Testis (tissue), 3 donors: ENCODE results near the gene QSOX2. TPM values are rescaled to one million over a fixed set of nuclear protein-coding genes. Genes with fewer than 3 reads are reported as not detected.

Experiments used
- DNase-seq: peaks from one replicate; pipeline ENCODE4 v3.0.0-alpha.2; 2019
- H3K27ac ChIP-seq, 2 donors: fragments of 200-600 bp; sonication (generic); one replicate each; pipeline ENCODE4 v1.5.1; 2019
- H3K27me3 ChIP-seq: fragments of 200-600 bp; sonication (generic); one replicate; pipeline ENCODE4 v1.5.1; 2019
- H3K36me3 ChIP-seq: fragments of 200-600 bp; sonication (generic); one replicate; pipeline ENCODE4 v1.5.1; 2017; ENCODE audit warnings: low read depth; ENCODE audit errors: missing control alignments
- H3K4me1 ChIP-seq: fragments of 200-600 bp; sonication (generic); one replicate; pipeline ENCODE4 v1.5.1; 2019
- H3K4me3 ChIP-seq, 2 donors: fragments of 200-600 bp; sonication (generic); one replicate each; pipeline ENCODE4 v1.5.1; 2017 to 2019
- H3K9me3 ChIP-seq: fragments of 200-600 bp; sonication (generic); one replicate; pipeline ENCODE4 v1.5.1; 2017
- POLR2A ChIP-seq: fragments of 450-650 bp; IDR thresholded peaks from one replicate; pipeline ENCODE4 v1.6.1; 2017; ENCODE audit warnings: antibody characterized with exemption, mild to moderate bottlenecking, moderate library complexity
- WGBS, 2 donors: methylation state at CpG; one replicate each; pipeline ENCODE4 v1.1.5; 2018; 5-methylcytosine and 5-hydroxymethylcytosine counted together
- intact Hi-C: fragments of 100-400 bp; cut with DNase I; formaldehyde crosslinking; loops from one replicate; pipeline ENCODE4 v1.15.1; 2023; ENCODE audit warnings: low total_unique reads
- polyA plus RNA-seq: library from polyadenylated mRNA; stranded (reverse); fragments of 350-450 nt; fragmentation: Illumina TruSeq; extraction: RNeasy Lipid Tissue Mini Kit (QIAGEN cat#74804); gene quantifications from one replicate; pipeline ENCODE4 v1.2.3, GENCODE V29; 2014; ENCODE audit warnings: low read depth, low replicate concordance; ENCODE audit not compliant: insufficient read depth
- total RNA-seq, 2 donors: library from RNA; depleted of rRNA; stranded (reverse); fragments of >200 nt; gene quantifications; one replicate each; pipeline ENCODE4 v1.2.3, GENCODE V29; 2016
- TF ChIP-seq, protein P1 (sequence below), 3 experiments: fragments of 450-650 bp in 2 of 3; fragments of 200-600 bp in 1 of 3; sonication (generic) in 1 of 3; IDR thresholded peaks; one replicate each; pipeline ENCODE4 v1.5.1; 2016 to 2019; ENCODE audit warnings: antibody characterized with exemption in 3 of 3, mild to moderate bottlenecking in 2 of 3, moderate library complexity in 1 of 3

Gene QSOX2
- total and polyA plus RNA-seq, 3 donors from 2014 or later: 22.1 to 23.3 (median 22.6) TPM

DNA sequence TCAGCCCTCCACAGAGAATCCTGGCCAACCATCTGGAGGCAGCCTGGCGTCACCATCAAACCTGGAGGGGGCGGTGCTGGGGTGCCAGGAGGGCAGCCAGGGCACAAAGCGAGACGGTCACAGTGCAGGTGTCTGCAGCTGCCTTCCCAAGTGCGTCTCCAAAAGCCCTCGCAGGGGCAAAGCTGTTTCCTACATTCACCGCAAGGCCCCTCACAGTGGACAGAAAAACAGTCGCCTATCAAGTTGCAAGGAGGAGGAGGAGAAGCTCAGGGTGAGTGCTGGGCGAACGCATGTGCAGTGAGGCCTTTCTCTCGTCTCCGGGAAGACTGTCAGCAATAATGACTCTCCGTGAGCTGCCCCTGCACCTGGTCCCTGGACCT is 22.7 kb downstream of the QSOX2 start:
- no peak overlapping the region for H3K4me3 ChIP-seq
- H3K9me3 ChIP-seq: no peaks in the 10 kb centered on the region
- H3K27me3 ChIP-seq: no peaks in the 10 kb centered on the region
- no peak for DNase-seq
- WGBS, 2 donors: 87 to 94% methylated on average over 5 to 13 of the region's 13 CpGs
- no peak for TF ChIP-seq POLR2A
- TF ChIP-seq, protein P1, sequence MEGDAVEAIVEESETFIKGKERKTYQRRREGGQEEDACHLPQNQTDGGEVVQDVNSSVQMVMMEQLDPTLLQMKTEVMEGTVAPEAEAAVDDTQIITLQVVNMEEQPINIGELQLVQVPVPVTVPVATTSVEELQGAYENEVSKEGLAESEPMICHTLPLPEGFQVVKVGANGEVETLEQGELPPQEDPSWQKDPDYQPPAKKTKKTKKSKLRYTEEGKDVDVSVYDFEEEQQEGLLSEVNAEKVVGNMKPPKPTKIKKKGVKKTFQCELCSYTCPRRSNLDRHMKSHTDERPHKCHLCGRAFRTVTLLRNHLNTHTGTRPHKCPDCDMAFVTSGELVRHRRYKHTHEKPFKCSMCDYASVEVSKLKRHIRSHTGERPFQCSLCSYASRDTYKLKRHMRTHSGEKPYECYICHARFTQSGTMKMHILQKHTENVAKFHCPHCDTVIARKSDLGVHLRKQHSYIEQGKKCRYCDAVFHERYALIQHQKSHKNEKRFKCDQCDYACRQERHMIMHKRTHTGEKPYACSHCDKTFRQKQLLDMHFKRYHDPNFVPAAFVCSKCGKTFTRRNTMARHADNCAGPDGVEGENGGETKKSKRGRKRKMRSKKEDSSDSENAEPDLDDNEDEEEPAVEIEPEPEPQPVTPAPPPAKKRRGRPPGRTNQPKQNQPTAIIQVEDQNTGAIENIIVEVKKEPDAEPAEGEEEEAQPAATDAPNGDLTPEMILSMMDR (IDR thresholded peaks at IDR 0.05): no peak
- intact Hi-C loops: no loop called here
- no peaks in the 10 kb centered on the region for H3K36me3 ChIP-seq
- H3K4me1 ChIP-seq: no peaks in the 10 kb centered on the region
- H3K27ac ChIP-seq: no peak overlapping the region

DNA sequence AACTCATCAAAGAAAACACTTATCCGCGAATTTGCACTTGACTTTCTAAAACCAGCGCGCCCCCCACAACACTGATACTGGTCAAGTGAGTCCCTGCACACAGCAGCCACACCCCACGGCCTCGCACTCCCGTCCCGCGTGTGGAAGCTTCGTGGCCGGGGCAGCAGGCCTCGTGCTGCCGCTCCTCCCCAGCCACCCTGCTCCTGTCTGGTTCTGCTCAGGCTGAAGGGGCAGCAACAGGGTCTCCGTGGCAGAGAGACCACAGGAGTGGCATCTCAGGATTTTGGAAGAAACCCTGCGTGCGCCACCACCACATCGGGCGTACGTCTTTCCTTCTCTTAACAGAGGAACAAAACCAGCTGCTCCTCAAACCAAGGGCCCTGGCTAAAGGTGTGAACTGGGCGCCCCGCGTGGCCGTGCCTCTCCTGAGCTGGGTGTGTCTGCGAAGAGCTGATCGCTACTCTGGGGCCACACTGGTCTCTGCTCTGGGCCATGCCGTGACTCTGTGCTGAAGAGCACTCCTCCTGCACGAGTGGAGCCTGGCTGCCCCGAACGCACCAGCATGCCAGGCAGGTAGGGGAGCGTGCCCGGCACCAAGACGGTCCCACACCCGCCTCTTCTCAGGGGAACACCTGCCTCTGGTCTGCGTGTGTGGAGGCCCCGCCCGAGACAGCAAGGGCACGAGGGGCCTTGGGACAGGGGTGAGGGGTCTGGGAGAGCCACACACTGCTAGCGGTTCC is 23.3 kb downstream of the QSOX2 start:
- no peak for DNase-seq
- H3K4me3 ChIP-seq: no peak overlapping the region
- intact Hi-C loops: no loop called here
- no peaks in the 10 kb centered on the region for H3K27me3 ChIP-seq
- no peaks in the 10 kb centered on the region for H3K9me3 ChIP-seq
- TF ChIP-seq, protein P1 (IDR thresholded peaks at IDR 0.05): no peak
- no peak for TF ChIP-seq POLR2A
- no peak overlapping the region for H3K27ac ChIP-seq
- no peaks in the 10 kb centered on the region for H3K36me3 ChIP-seq
- no peaks in the 10 kb centered on the region for H3K4me1 ChIP-seq
- WGBS, 2 donors: 95 to 96% methylated on average over 25 to 38 of the region's 38 CpGs

DNA sequence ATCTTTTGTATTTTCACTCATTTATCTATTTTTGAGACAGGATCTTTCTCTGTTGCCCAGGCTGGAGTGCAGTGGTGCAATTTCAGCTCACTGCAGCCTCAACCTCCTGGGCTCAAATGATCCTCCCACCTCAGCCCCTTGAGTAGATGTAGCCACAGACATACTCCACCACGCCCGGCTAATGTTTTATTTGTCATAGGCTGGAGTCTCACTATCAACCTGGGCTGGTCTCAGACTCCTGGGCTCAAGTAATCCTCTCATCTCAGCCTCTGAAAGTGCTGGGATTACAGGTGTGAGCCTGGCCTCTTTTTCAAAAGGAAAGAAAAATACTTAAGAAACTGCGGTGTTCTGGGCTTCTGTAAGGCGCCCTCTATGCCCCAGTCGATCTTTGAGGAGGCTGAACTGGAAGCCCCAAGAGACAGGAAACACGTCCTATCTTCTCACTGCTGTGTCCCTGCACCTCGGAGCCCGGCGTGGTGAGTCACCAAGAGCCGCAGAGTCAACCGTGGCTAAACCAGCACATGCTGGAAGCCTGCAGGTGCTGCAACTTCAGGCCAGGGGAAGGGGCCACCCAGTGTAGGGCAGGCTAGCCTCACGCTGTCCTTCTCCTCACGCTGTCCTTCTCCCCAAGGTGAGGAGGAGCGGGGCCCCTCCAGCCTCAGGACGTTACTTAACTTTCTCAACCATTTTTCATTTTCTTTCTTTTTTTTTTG is 25.4 kb downstream of the QSOX2 start:
- WGBS, 2 donors: 88 to 94% methylated on average over 15 of the region's 15 CpGs
- intact Hi-C loops: no loop called here
- Histone ChIP-seq H3K4me1 (no peaks in the 10 kb centered on the region), H3K27me3 (no peaks in the 10 kb centered on the region), H3K9me3 (no peaks in the 10 kb centered on the region), H3K36me3 (no peaks in the 10 kb centered on the region), H3K4me3 (no peak overlapping the region), H3K27ac (no peak overlapping the region)
- TF ChIP-seq POLR2A: no peak
- TF ChIP-seq, protein P1 (IDR thresholded peaks at IDR 0.05): no peak
- DNase-seq: no peak

DNA sequence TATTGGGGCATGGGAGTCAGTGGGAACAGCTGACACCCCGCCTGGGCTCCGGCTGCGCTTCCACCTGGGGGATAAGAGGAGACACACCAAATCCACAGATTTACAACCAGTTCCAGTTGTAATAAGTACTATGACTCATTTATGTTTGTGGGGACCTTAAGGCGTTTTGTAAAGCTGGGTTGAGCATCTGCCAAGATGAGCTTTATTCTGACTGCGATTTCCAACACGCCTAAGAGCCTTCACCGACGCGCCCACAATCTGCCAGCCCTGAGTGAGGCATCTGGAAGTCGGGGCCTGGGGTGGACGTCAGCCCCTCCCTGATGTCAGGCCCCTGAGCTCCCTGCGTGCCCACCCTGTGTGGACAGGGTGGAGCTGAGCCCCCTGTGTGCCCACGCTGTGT is 26.3 kb downstream of the QSOX2 start:
- Histone ChIP-seq H3K4me3 (no peak overlapping the region), H3K36me3 (no peaks in the 10 kb centered on the region), H3K27ac (no peak overlapping the region), H3K9me3 (no peaks in the 10 kb centered on the region), H3K4me1 (no peaks in the 10 kb centered on the region), H3K27me3 (no peaks in the 10 kb centered on the region)
- WGBS, 2 donors: 93 to 94% methylated on average over 5 to 13 of the region's 13 CpGs
- no peak for DNase-seq
- intact Hi-C loops: no loop called here
- TF ChIP-seq POLR2A: no peak
- TF ChIP-seq, protein P1 (IDR thresholded peaks at IDR 0.05): no peak
